K562 (cell line): ENCODE measurements around the gene CERS2. TPM values are rescaled to one million over a fixed set of nuclear protein-coding genes. Genes with fewer than 3 reads are reported as not detected.

Source experiments
- BACH1 ChIP-seq: fragments of 200-800 bp; sonication (Bioruptor generic); IDR thresholded peaks from 2 replicates; pipeline ENCODE4 v1.6.1; 2016; ENCODE audit warnings: missing genetic modification characterization, missing compliant biosample characterization
- CREM ChIP-seq: IDR thresholded peaks from 2 replicates; pipeline ENCODE4 v1.6.1; 2014; ENCODE audit warnings: antibody characterized with exemption, low read depth
- E2F3 ChIP-seq: fragments of 250-450 bp; sonication (Bioruptor Pico); IDR thresholded peaks from 2 replicates; pipeline ENCODE4 v1.4.0; 2020; ENCODE audit warnings: mild to moderate bottlenecking
- FOXP1 ChIP-seq: sonication (generic); formaldehyde crosslinking; IDR thresholded peaks from 2 replicates; pipeline ENCODE4 v1.8.0; 2022; ENCODE audit warnings: mild to moderate bottlenecking, missing genetic modification reagents
- KLF13 ChIP-seq: fragments of 450-650 bp; IDR thresholded peaks from 2 replicates; pipeline ENCODE4 v1.6.1; 2016; ENCODE audit warnings: missing genetic modification characterization, low read depth, mild to moderate bottlenecking, missing compliant biosample characterization, moderate library complexity, borderline replicate concordance
- KLF6 ChIP-seq: fragments of 250-450 bp; sonication (Bioruptor Pico); IDR thresholded peaks from 2 replicates; pipeline ENCODE4 v1.4.0; 2020; ENCODE audit warnings: mild to moderate bottlenecking, moderate library complexity, borderline replicate concordance
- LEF1 ChIP-seq: fragments of 450-650 bp; IDR thresholded peaks from 2 replicates; pipeline ENCODE4 v1.6.1; 2016; ENCODE audit warnings: mild to moderate bottlenecking
- PRMT5 ChIP-seq: sonication (generic); formaldehyde crosslinking; IDR thresholded peaks from 2 replicates; pipeline ENCODE4 v1.5.0; 2020; ENCODE audit warnings: missing genetic modification reagents
- RAD51 ChIP-seq: fragments of 450-650 bp; IDR thresholded peaks from 2 replicates; pipeline ENCODE4 v1.7.1; 2016; ENCODE audit warnings: low read depth, mild to moderate bottlenecking, borderline replicate concordance
- RBBP5 ChIP-seq: fragments of 200-600 bp; sonication (generic); IDR thresholded peaks from 2 replicates; pipeline ENCODE4 v1.6.1; 2012; ENCODE audit warnings: borderline replicate concordance, mild to moderate bottlenecking, low read length, control low read depth, inconsistent platforms; ENCODE audit not compliant: insufficient read depth, poor library complexity, severe bottlenecking
- RCOR1 ChIP-seq, 2 experiments: IDR thresholded peaks; 2 replicates each; pipeline ENCODE4 v1.6.1; 2012; ENCODE audit warnings: low read depth in 2 of 2, low read length in 2 of 2, borderline replicate concordance in 1 of 2, improper control_type of control experiment in 1 of 2
- STAT5A ChIP-seq: IDR thresholded peaks from 2 replicates; pipeline ENCODE4 v1.6.1; 2012; ENCODE audit warnings: low read length, inconsistent platforms, borderline replicate concordance
- TEAD4 ChIP-seq, 2 experiments: sonication (generic) in 1 of 2; formaldehyde crosslinking in 1 of 2; IDR thresholded peaks; 2 replicates each; pipeline versions ENCODE4 v1.6.1 to v1.8.0; 2012 to 2022; ENCODE audit warnings: borderline replicate concordance in 1 of 2, inconsistent platforms in 1 of 2, low read length in 1 of 2, mild to moderate bottlenecking in 1 of 2, missing genetic modification reagents in 1 of 2
- ZBTB1 ChIP-seq: sonication (generic); formaldehyde crosslinking; IDR thresholded peaks from 2 replicates; pipeline ENCODE4 v1.8.1; 2023; ENCODE audit warnings: missing genetic modification reagents, low read depth, mild to moderate bottlenecking, borderline replicate concordance
- ZKSCAN1 ChIP-seq: fragments of 150-350 bp; IDR thresholded peaks from 2 replicates; pipeline ENCODE4 v1.6.1; 2016; ENCODE audit warnings: low read depth, low read length
- polyA plus RNA-seq, 8 experiments: library from polyadenylated mRNA; depleted of rRNA in 4 of 8; stranded (reverse) in 5 of 8; unstranded in 3 of 8; fragments of >200 nt; fragmentation: Nextera tagmentation in 2 of 8; fragmentation: Illumina TruSeq in 1 of 8; extraction: Ambion mirVana in 2 of 8; extraction: Trizol in 1 of 8; gene quantifications; 2 replicates each; pipeline versions ENCODE4 v1.2.1 to v1.2.3, GENCODE V29; 2011 to 2014; ENCODE audit warnings: inconsistent platforms in 1 of 8, missing spikeins in 1 of 8
- total RNA-seq, 7 experiments: library from RNA; depleted of rRNA in 6 of 7; stranded (reverse); fragments of >200 nt in 6 of 7; fragmentation: Illumina TruSeq in 2 of 7; extraction: Trizol in 2 of 7; gene quantifications; 2 replicates each; pipeline versions ENCODE4 v1.2.1 to v1.2.3, GENCODE V29; 2011 to 2021; ENCODE audit warnings: low replicate concordance in 1 of 7
- TF ChIP-seq, protein P1 (sequence below), 3 experiments: fragments of 200-800 bp in 1 of 3; sonication (Bioruptor generic) in 1 of 3; sonication (generic) in 1 of 3; formaldehyde crosslinking in 1 of 3; IDR thresholded peaks; 2 replicates each; pipeline versions ENCODE4 v1.6.1 to v1.8.0; 2016 to 2022; ENCODE audit warnings: mild to moderate bottlenecking in 2 of 3, missing compliant biosample characterization in 2 of 3, missing genetic modification characterization in 2 of 3, missing genetic modification reagents in 1 of 3
- TF ChIP-seq, protein P2 (sequence below): sonication (generic); formaldehyde crosslinking; IDR thresholded peaks from 2 replicates; pipeline ENCODE4 v1.5.0; 2020; ENCODE audit warnings: missing genetic modification reagents
- TF ChIP-seq, protein P3 (sequence below): fragments of 250-450 bp; sonication (Bioruptor Pico); IDR thresholded peaks from 2 replicates; pipeline ENCODE4 v1.5.0; 2020; ENCODE audit warnings: mild to moderate bottlenecking
- TF ChIP-seq, protein P4 (sequence below), 2 experiments: fragments of 450-650 bp; IDR thresholded peaks; 2 replicates each; pipeline ENCODE4 v1.6.1; 2016
- TF ChIP-seq, protein P5 (sequence below): fragments of 450-650 bp; IDR thresholded peaks from 2 replicates; pipeline ENCODE4 v1.6.1; 2016; ENCODE audit warnings: antibody characterized with exemption

CERS2 gene
- total and polyA plus RNA-seq, 9 of the 15 experiments (the other 6 are each of a cell fraction or from before 2014, with no cell fraction given), result 23.4 to 295 (median 132) TPM

DNA sequence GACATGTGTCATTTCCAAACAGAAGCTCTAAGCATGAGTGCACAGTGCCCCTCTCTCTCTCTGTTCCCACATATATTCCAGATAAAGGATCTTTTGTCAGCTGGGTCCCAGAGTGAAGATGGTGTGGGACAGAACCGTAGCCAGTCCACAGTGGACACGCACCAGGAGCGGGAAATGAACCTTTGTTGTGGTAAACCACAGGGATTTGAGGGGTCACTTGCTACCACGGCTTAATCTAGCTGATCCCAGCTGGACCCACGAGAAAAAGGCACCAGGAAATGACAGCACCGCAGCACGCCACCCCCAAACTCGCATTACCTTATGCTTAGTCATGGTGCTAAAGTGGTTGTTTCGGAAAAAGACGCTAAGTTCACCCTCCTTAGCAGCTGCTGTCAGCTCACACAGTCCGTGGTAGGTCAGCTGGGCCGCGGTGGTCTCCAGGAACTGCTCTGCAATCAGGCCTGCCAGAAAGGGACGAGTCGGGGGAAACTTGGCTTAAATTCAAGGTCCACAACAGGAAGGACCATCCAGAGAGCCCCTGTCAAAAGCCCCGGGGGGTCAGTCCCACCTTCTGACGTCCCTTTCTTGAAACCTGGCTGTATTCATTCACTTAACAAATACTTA lies 24.5 kb upstream of the CERS2 start (continued):
- TF ChIP-seq TEAD4 (IDR thresholded peaks at IDR 0.05; ENCODE audit: low read length) (peak; percentile 72), TEAD4 (CRISPR knock-in tag; IDR thresholded peaks at IDR 0.05; ENCODE audit: borderline replicate concordance) (no peak), FOXP1 (CRISPR knock-in tag) (no peak), ZBTB1 (CRISPR knock-in tag) (no peak; the same call in 1 of the 2 replicates), KLF13 (tag) (no peak), RBBP5 (peak; percentile 54), LEF1 (peak; percentile 94), STAT5A (0 out of 2 replicates have a peak, but pooled peaks have one; percentile 21), CREM (peak; percentile 73), E2F3 (CRISPR knock-in tag) (no peak), ZKSCAN1 (no peak), KLF6 (CRISPR knock-in tag) (no peak), BACH1 (tag) (peak; percentile 85), RAD51 (no peak), RCOR1 (IDR thresholded peaks at IDR 0.05; ENCODE audit: borderline replicate concordance in 1 of 2, low read depth in 2 of 2, low read length in 2 of 2) (peak in 1 of 2 experiments; percentile 51; a peak in 1 of 4 replicates), PRMT5 (CRISPR knock-in tag) (no peak)
- TF ChIP-seq, protein P1, sequence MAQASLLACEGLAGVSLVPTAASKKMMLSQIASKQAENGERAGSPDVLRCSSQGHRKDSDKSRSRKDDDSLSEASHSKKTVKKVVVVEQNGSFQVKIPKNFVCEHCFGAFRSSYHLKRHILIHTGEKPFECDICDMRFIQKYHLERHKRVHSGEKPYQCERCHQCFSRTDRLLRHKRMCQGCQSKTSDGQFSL (CRISPR knock-in tag; IDR thresholded peaks at IDR 0.05), result no peak
- TF ChIP-seq, protein P1 (tag; IDR thresholded peaks at IDR 0.05), result no peak
- TF ChIP-seq, protein P2, sequence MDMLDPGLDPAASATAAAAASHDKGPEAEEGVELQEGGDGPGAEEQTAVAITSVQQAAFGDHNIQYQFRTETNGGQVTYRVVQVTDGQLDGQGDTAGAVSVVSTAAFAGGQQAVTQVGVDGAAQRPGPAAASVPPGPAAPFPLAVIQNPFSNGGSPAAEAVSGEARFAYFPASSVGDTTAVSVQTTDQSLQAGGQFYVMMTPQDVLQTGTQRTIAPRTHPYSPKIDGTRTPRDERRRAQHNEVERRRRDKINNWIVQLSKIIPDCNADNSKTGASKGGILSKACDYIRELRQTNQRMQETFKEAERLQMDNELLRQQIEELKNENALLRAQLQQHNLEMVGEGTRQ, result no peak
- TF ChIP-seq, protein P3, sequence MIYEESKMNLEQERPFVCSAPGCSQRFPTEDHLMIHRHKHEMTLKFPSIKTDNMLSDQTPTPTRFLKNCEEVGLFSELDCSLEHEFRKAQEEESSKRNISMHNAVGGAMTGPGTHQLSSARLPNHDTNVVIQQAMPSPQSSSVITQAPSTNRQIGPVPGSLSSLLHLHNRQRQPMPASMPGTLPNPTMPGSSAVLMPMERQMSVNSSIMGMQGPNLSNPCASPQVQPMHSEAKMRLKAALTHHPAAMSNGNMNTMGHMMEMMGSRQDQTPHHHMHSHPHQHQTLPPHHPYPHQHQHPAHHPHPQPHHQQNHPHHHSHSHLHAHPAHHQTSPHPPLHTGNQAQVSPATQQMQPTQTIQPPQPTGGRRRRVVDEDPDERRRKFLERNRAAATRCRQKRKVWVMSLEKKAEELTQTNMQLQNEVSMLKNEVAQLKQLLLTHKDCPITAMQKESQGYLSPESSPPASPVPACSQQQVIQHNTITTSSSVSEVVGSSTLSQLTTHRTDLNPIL (CRISPR knock-in tag), result no peak
- TF ChIP-seq, protein P4, sequence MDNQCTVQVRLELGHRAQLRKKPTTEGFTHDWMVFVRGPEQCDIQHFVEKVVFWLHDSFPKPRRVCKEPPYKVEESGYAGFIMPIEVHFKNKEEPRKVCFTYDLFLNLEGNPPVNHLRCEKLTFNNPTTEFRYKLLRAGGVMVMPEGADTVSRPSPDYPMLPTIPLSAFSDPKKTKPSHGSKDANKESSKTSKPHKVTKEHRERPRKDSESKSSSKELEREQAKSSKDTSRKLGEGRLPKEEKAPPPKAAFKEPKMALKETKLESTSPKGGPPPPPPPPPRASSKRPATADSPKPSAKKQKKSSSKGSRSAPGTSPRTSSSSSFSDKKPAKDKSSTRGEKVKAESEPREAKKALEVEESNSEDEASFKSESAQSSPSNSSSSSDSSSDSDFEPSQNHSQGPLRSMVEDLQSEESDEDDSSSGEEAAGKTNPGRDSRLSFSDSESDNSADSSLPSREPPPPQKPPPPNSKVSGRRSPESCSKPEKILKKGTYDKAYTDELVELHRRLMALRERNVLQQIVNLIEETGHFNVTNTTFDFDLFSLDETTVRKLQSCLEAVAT (IDR thresholded peaks at IDR 0.05), result peak in 1 of 2 experiments; percentile 87; a peak in 2 of 4 replicates
- TF ChIP-seq, protein P5, sequence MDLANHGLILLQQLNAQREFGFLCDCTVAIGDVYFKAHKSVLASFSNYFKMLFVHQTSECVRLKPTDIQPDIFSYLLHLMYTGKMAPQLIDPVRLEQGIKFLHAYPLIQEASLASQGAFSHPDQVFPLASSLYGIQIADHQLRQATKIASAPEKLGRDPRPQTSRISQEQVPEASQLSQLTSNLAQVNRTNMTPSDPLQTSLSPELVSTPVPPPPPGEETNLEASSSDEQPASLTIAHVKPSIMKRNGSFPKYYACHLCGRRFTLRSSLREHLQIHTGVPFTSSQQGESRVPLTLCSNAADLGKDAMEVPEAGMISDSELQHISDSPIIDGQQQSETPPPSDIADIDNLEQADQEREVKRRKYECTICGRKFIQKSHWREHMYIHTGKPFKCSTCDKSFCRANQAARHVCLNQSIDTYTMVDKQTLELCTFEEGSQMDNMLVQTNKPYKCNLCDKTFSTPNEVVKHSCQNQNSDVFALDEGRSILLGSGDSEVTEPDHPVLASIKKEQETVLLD, result peak; percentile 86; the same call in 1 of the 2 replicates
